H1 (cell line): ENCODE measurements around the gene FABP7. TPM values are rescaled to one million over a fixed set of nuclear protein-coding genes. Genes with fewer than 3 reads are reported as not detected.

Source experiments
- CTCF ChIA-PET: fragments of 300-600 bp; sonication (Branson Sonifier 250); formaldehyde crosslinking; loops from one replicate; lab custom pipeline; 2021; ENCODE audit not compliant: partially characterized antibody; lab: Charles Lee
- POLR2A ChIA-PET: fragments of 300-600 bp; sonication (Branson Sonifier 250); formaldehyde crosslinking; loops from one replicate; lab custom pipeline; 2021; ENCODE audit warnings: inconsistent platforms; ENCODE audit not compliant: partially characterized antibody; lab: Charles Lee
- DNase-seq, 2 experiments: peaks; one replicate each; pipeline versions ENCODE4 v3.0.0 to v3.0.0-alpha.2; 2010 to 2022; ENCODE audit warnings: low spot score in 2 of 2, low read depth in 1 of 2, mixed read lengths in 1 of 2
- FAIRE-seq: peaks from 2 replicates; lab custom pipeline; 2011; peaks lifted over from hg19 to GRCh38; lab: Jason Lieb, UNC
- H2AFZ ChIP-seq: 2 replicates; pipeline ENCODE4 v1.8.1; 2012; ENCODE audit warnings: low read length, inconsistent platforms
- H2AK5ac ChIP-seq: 2 replicates; pipeline ENCODE4 v1.6.1; 2013; ENCODE audit warnings: low read depth, low read length
- H2BK120ac ChIP-seq: replicated peaks from 2 replicates; pipeline ENCODE3; 2013; ENCODE audit warnings: low read depth, low read length, inconsistent platforms
- H2BK12ac ChIP-seq: 2 replicates; pipeline ENCODE4 v1.6.1; 2013; ENCODE audit warnings: low read depth, low read length
- H2BK15ac ChIP-seq: 2 replicates; pipeline ENCODE4 v1.6.1; 2013; ENCODE audit warnings: low read length
- H2BK20ac ChIP-seq: 2 replicates; pipeline ENCODE4 v1.6.1; 2013; ENCODE audit warnings: low read length
- H2BK5ac ChIP-seq: 2 replicates; pipeline ENCODE4 v1.6.1; 2013; ENCODE audit warnings: low read depth, low read length
- H3K14ac ChIP-seq: 2 replicates; pipeline ENCODE4 v1.6.1; 2013; ENCODE audit warnings: inconsistent platforms; ENCODE audit not compliant: insufficient read length
- H3K18ac ChIP-seq: 2 replicates; pipeline ENCODE4 v1.6.1; 2013; ENCODE audit warnings: low read length; ENCODE audit errors: extremely low read depth
- H3K23ac ChIP-seq: 2 replicates; pipeline ENCODE4 v1.6.1; 2013; ENCODE audit warnings: inconsistent platforms; ENCODE audit not compliant: insufficient read length
- H3K23me2 ChIP-seq: 2 replicates; pipeline ENCODE4 v1.6.1; 2013; ENCODE audit warnings: low read depth, low read length
- H3K27ac ChIP-seq: 2 replicates; pipeline ENCODE4 v1.6.1; 2011; ENCODE audit warnings: low read depth, low read length, inconsistent platforms
- H3K27me3 ChIP-seq, 4 experiments: replicated peaks in 1 of 4; 1 replicate in 1 of 4; 2 replicates in 3 of 4; pipeline versions ENCODE4 v1.6.1 to v1.8.1; 2011 to 2013; ENCODE audit warnings: low read length in 3 of 4, mild to moderate bottlenecking in 3 of 4, inconsistent platforms in 2 of 4, mixed read lengths in 2 of 4, moderate library complexity in 1 of 4; ENCODE audit not compliant: control insufficient read depth in 3 of 4, insufficient read depth in 3 of 4; ENCODE audit errors: extremely low read depth in 1 of 4
- H3K36me3 ChIP-seq, 4 experiments: 2 replicates each; pipeline versions ENCODE4 v1.6.1 to v1.8.1; 2011 to 2013; ENCODE audit warnings: mild to moderate bottlenecking in 4 of 4, low read length in 3 of 4, moderate library complexity in 2 of 4, control low read depth in 1 of 4, inconsistent platforms in 1 of 4; ENCODE audit not compliant: insufficient read depth in 4 of 4, control insufficient read depth in 2 of 4
- H3K4ac ChIP-seq: replicated peaks from 2 replicates; pipeline ENCODE3; 2013; ENCODE audit warnings: low read length, low read depth, mixed read lengths, inconsistent platforms; ENCODE audit not compliant: insufficient read length
- H3K4me1 ChIP-seq, 4 experiments: replicated peaks in 1 of 4; 1 replicate in 1 of 4; 2 replicates in 3 of 4; pipeline versions ENCODE4 v1.6.1 to v1.8.1; 2011 to 2013; ENCODE audit warnings: low read length in 3 of 4, inconsistent platforms in 2 of 4, mixed read lengths in 1 of 4; ENCODE audit not compliant: insufficient read depth in 4 of 4, control insufficient read depth in 3 of 4
- H3K4me2 ChIP-seq, 2 experiments: 2 replicates each; pipeline versions ENCODE4 v1.6.1 to v1.8.1; 2011 to 2013; ENCODE audit warnings: low read depth in 2 of 2, low read length in 2 of 2, control low read depth in 1 of 2, inconsistent platforms in 1 of 2, mild to moderate bottlenecking in 1 of 2; ENCODE audit not compliant: insufficient read depth in 1 of 2
- H3K4me3 ChIP-seq, 4 experiments: fragments of 200-600, 300-600 bp in 1 of 4; sonication (generic), shearing (Covaris generic), sonication (Bioruptor Twin) in 1 of 4; 2 replicates each; pipeline versions ENCODE4 v1.5.1 to v1.8.1; 2011 to 2016; ENCODE audit warnings: low read length in 4 of 4, low read depth in 3 of 4, control low read depth in 2 of 4, inconsistent platforms in 2 of 4, mild to moderate bottlenecking in 2 of 4, mixed read lengths in 1 of 4, moderate library complexity in 1 of 4; ENCODE audit not compliant: insufficient read depth in 2 of 4; ENCODE audit errors: extremely low read depth in 1 of 4
- H3K56ac ChIP-seq: replicated peaks from 2 replicates; pipeline ENCODE3; 2013; ENCODE audit warnings: low read depth, mild to moderate bottlenecking, mixed read lengths, low read length, inconsistent platforms; ENCODE audit not compliant: insufficient read length
- H3K79me1 ChIP-seq: 2 replicates; pipeline ENCODE4 v1.6.1; 2013; ENCODE audit warnings: low read depth, low read length, control low read depth
- H3K79me2 ChIP-seq, 2 experiments: 2 replicates each; pipeline versions ENCODE4 v1.6.1 to v1.8.1; 2012 to 2013; ENCODE audit warnings: low read length in 2 of 2, mild to moderate bottlenecking in 2 of 2, inconsistent platforms in 1 of 2; ENCODE audit not compliant: insufficient read depth in 2 of 2, control insufficient read depth in 1 of 2
- H3K9ac ChIP-seq, 4 experiments: replicated peaks in 1 of 4; 1 replicate in 1 of 4; 2 replicates in 3 of 4; pipeline versions ENCODE4 v1.6.1 to v1.8.1; 2011 to 2013; ENCODE audit warnings: low read depth in 3 of 4, low read length in 3 of 4, control low read depth in 2 of 4, mild to moderate bottlenecking in 2 of 4, moderate library complexity in 2 of 4, inconsistent platforms in 1 of 4; ENCODE audit errors: extremely low read depth in 1 of 4
- H3K9me3 ChIP-seq, 2 experiments: 2 replicates each; pipeline versions ENCODE4 v1.6.1 to v1.8.1; 2012 to 2013; ENCODE audit warnings: mild to moderate bottlenecking in 2 of 2, moderate library complexity in 2 of 2, control low read depth in 1 of 2, inconsistent platforms in 1 of 2, low read depth in 1 of 2, low read length in 1 of 2, mixed read lengths in 1 of 2; ENCODE audit not compliant: insufficient read depth in 2 of 2
- H4K20me1 ChIP-seq, 2 experiments: replicated peaks in 1 of 2; 2 replicates each; pipeline versions ENCODE3 to v1.8.1; 2011 to 2013; ENCODE audit warnings: inconsistent platforms in 2 of 2, low read length in 2 of 2, mild to moderate bottlenecking in 1 of 2; ENCODE audit not compliant: insufficient read depth in 2 of 2, control insufficient read depth in 1 of 2
- H4K5ac ChIP-seq: 2 replicates; pipeline ENCODE4 v1.6.1; 2013; ENCODE audit warnings: low read length, low read depth, mixed read lengths, inconsistent platforms; ENCODE audit not compliant: insufficient read length
- H4K8ac ChIP-seq: 2 replicates; pipeline ENCODE4 v1.8.0; 2013; ENCODE audit warnings: mild to moderate bottlenecking, moderate library complexity, low read length, inconsistent platforms; ENCODE audit not compliant: insufficient read depth; ENCODE audit errors: extremely low read depth
- H4K91ac ChIP-seq: replicated peaks from 2 replicates; pipeline ENCODE3; 2013; ENCODE audit warnings: low read length, mixed read lengths, inconsistent platforms; ENCODE audit not compliant: insufficient read length
- ASH2L ChIP-seq: fragments of 200-600, 300-600 bp; sonication (generic); IDR thresholded peaks from one replicate; pipeline ENCODE4 v1.7.1; 2017; ENCODE audit warnings: low read length
- CBX5 ChIP-seq: fragments of 300-800, 300-1000 bp; sonication (generic); IDR thresholded peaks from 2 replicates; pipeline ENCODE4 v1.7.1; 2016; ENCODE audit warnings: antibody characterized with exemption, low read length, low read depth
- CHD2 ChIP-seq: IDR thresholded peaks from 2 replicates; pipeline ENCODE4 v1.6.1; 2012; ENCODE audit warnings: low read length, improper control_type of control experiment
- GTF2F1 ChIP-seq: IDR thresholded peaks from 2 replicates; pipeline ENCODE4 v1.6.1; 2012; ENCODE audit warnings: low read depth, low read length, improper control_type of control experiment, borderline replicate concordance
- HDAC6 ChIP-seq: IDR thresholded peaks from one replicate; pipeline ENCODE4 v1.7.1; 2012; ENCODE audit warnings: low read depth, mild to moderate bottlenecking, inconsistent platforms, low read length, moderate library complexity
- JUN ChIP-seq: IDR thresholded peaks from 2 replicates; pipeline ENCODE4 v1.6.1; 2011; ENCODE audit warnings: low read depth, mild to moderate bottlenecking, improper control_type of control experiment, low read length
- KDM1A ChIP-seq: fragments of 200-600, 300-600 bp; sonication (generic); IDR thresholded peaks from 2 replicates; pipeline ENCODE4 v1.7.1; 2016; ENCODE audit warnings: mild to moderate bottlenecking, low read length, borderline replicate concordance
- KDM5A ChIP-seq: fragments of 200-600 bp; IDR thresholded peaks from 2 replicates; pipeline ENCODE4 v1.7.1; 2012; ENCODE audit warnings: mild to moderate bottlenecking, low read length, inconsistent platforms, mixed read lengths
- MAFK ChIP-seq: IDR thresholded peaks from 2 replicates; pipeline ENCODE4 v1.6.1; 2012; ENCODE audit warnings: low read depth, mild to moderate bottlenecking, improper control_type of control experiment, low read length
- NRF1 ChIP-seq: IDR thresholded peaks from 2 replicates; pipeline ENCODE4 v1.6.1; 2011; ENCODE audit warnings: mild to moderate bottlenecking, low read depth, low read length, improper control_type of control experiment
- POLR2A ChIP-seq, 2 experiments: IDR thresholded peaks; 1 replicate in 1 of 2; 2 replicates in 1 of 2; pipeline ENCODE4 v1.6.1; 2011; ENCODE audit warnings: low read depth in 2 of 2, low read length in 2 of 2, mild to moderate bottlenecking in 2 of 2; ENCODE audit errors: control extremely low read depth in 1 of 2
- RAD21 ChIP-seq, 2 experiments: IDR thresholded peaks in 1 of 2; conservative IDR thresholded peaks in 1 of 2; 2 replicates each; pipeline ENCODE4 v1.6.1; 2011; ENCODE audit warnings: low read depth in 2 of 2, low read length in 2 of 2, improper control_type of control experiment in 1 of 2, inconsistent platforms in 1 of 2, mild to moderate bottlenecking in 1 of 2, moderate library complexity in 1 of 2
- RFX5 ChIP-seq: IDR thresholded peaks from 2 replicates; pipeline ENCODE4 v1.6.1; 2011; ENCODE audit warnings: low read depth, low read length, improper control_type of control experiment, borderline replicate concordance
- TAF1 ChIP-seq: IDR thresholded peaks from 2 replicates; pipeline ENCODE4 v1.6.1; 2011; ENCODE audit warnings: mild to moderate bottlenecking, low read depth, low read length
- TBP ChIP-seq: IDR thresholded peaks from 2 replicates; pipeline ENCODE4 v1.6.1; 2011; ENCODE audit warnings: low read depth, low read length, improper control_type of control experiment
- TEAD4 ChIP-seq: IDR thresholded peaks from 2 replicates; pipeline ENCODE4 v1.6.1; 2012; ENCODE audit warnings: low read depth, low read length, inconsistent platforms, mixed read lengths
- YY1 ChIP-seq: IDR thresholded peaks from 2 replicates; pipeline ENCODE4 v1.6.1; 2011; ENCODE audit warnings: low read depth, mild to moderate bottlenecking, low read length
- WGBS, 2 experiments: shearing (Covaris generic) in 1 of 2; methylation state at CpG; one replicate each; pipeline versions ENCODE4 v1.1.6 to v1.1.7; 2013 to 2015; ENCODE audit warnings: low lambda C conversion rate in 2 of 2, mixed read lengths in 2 of 2, inconsistent platforms in 1 of 2, low coverage in 1 of 2, missing lambda C conversion rate in 1 of 2; ENCODE audit not compliant: insufficient replicate concordance in 2 of 2, insufficient coverage in 1 of 2, insufficient read length in 1 of 2; ENCODE audit errors: extremely low coverage in 1 of 2, missing lambda C conversion rate in 1 of 2; 5-methylcytosine and 5-hydroxymethylcytosine counted together
- polyA plus RNA-seq, 7 experiments: library from polyadenylated mRNA; depleted of rRNA in 3 of 7; stranded (reverse) in 5 of 7; unstranded in 2 of 7; fragments of >200 nt in 5 of 7; fragments of 200-250 nt in 2 of 7; gene quantifications; 1 replicate in 5 of 7; 2 replicates in 1 of 7; 4 replicates in 1 of 7; pipeline versions ENCODE4 v1.2.1 to v1.2.3, GENCODE V29; 2011 to 2013; ENCODE audit warnings: missing spikeins in 2 of 7, mixed read lengths in 2 of 7
- total RNA-seq: library from RNA; stranded (reverse); fragmentation: NEBNext Ultra II Directional; extraction: Animal tissue kit (Norgen Biotek cat#: 25700); gene quantifications from 2 replicates; pipeline ENCODE4 v1.2.1, GENCODE V29; 2021

Gene FABP7
- total and polyA plus RNA-seq, 2 of the 8 experiments (the other 6 are each of a cell fraction or from before 2014, with no cell fraction given), result 10.6 to 13.1 TPM

DNA sequence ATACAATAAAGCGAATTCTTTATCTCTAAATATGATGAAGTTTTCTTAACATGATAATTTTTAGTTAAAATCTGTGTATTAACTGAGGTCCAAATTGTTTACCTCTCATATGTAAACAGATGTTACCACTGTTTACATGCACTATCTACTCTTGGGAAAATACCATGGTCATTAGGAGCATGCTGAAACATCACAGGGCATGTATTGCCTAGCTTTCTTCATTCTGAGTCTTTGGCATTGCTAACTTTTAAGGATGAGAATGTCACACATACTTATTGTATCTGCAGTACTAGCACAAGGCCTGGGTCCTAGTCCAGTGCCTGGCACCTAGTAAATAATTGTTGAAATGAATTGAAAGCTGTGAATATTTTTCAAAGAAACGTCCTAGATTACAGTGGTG, 30.2 kb downstream of the FABP7 start:
- DNase-seq (no peak), FAIRE-seq (no peak)
- 89% methylated on average over 2 of the region's 2 CpGs; no CpG with 5 or more reads in 1 of the 2 experiments for WGBS, 2 experiments
- H3K14ac ChIP-seq, result no peak overlapping the region
- no peak overlapping the region for H3K9ac ChIP-seq
- H4K8ac ChIP-seq, result no peak overlapping the region
- no peak overlapping the region for H2BK15ac ChIP-seq
- no peaks in the 10 kb centered on the region for H3K23me2 ChIP-seq
- no peak overlapping the region for H2BK5ac ChIP-seq
- no peak overlapping the region for H3K56ac ChIP-seq
- no peak overlapping the region for H3K23ac ChIP-seq
- H2BK12ac ChIP-seq, result no peak overlapping the region
- no peaks in the 10 kb centered on the region for H3K9me3 ChIP-seq
- no peaks in the 10 kb centered on the region for H3K36me3 ChIP-seq
- H4K5ac ChIP-seq, result no peak overlapping the region
- H3K27ac ChIP-seq, result no peak overlapping the region
- no peak overlapping the region for H2AFZ ChIP-seq
- no peak overlapping the region for H3K4me2 ChIP-seq
- CTCF ChIA-PET, result interaction anchor here (1.4 to 4.8 kb wide), 2 partner anchors 8 to 29 kb away, joined by 6 to 21 read pairs; no protein-coding TSS in a partner anchor
- no peak overlapping the region for H2BK120ac ChIP-seq
- no peak overlapping the region for H3K4me3 ChIP-seq
- H3K27me3 ChIP-seq, result peaks cover 0 to 1% (median 0%) of the 10 kb centered on the region in 4 experiments; a peak in 1 of 7 replicates
- no peak overlapping the region for H3K18ac ChIP-seq
- no peak overlapping the region for H3K4ac ChIP-seq
- POLR2A ChIA-PET, result no interaction called here
- no peaks in the 10 kb centered on the region for H4K20me1 ChIP-seq
- no peaks in the 10 kb centered on the region for H3K79me1 ChIP-seq
- no peak overlapping the region for H2BK20ac ChIP-seq
- no peaks in the 10 kb centered on the region for H3K4me1 ChIP-seq
- H4K91ac ChIP-seq, result no peak overlapping the region
- no peaks in the 10 kb centered on the region for H3K79me2 ChIP-seq
- H2AK5ac ChIP-seq, result no peak overlapping the region
- TF ChIP-seq KDM1A, result no peak
- TF ChIP-seq HDAC6, result no peak
- no peak for TF ChIP-seq RAD21 (IDR thresholded peaks at IDR 0.05 in 1 of 2, conservative IDR thresholded peaks at IDR 0.05 in 1 of 2; ENCODE audit: low read depth in 2 of 2, low read length in 2 of 2)
- TF ChIP-seq MAFK, result no peak
- TF ChIP-seq YY1, result no peak
- no peak for TF ChIP-seq ASH2L
- TF ChIP-seq CHD2, result no peak
- TF ChIP-seq TEAD4, result no peak
- no peak for TF ChIP-seq RFX5
- TF ChIP-seq CBX5, result no peak
- no peak for TF ChIP-seq JUN
- no peak for TF ChIP-seq TBP
- no peak for TF ChIP-seq GTF2F1
- TF ChIP-seq NRF1, result no peak
- no peak for TF ChIP-seq KDM5A
- no peak for TF ChIP-seq TAF1
- no peak for TF ChIP-seq POLR2A (IDR thresholded peaks at IDR 0.05; ENCODE audit: control extremely low read depth in 1 of 2, low read depth in 2 of 2, low read length in 2 of 2)
